Brain microvascular endothelial cell (primary cell): Measurements from ENCODE around the gene RBM15.

Experiments used
- DNase-seq: peaks from one replicate; pipeline ENCODE4 v3.0.0-alpha.2; 2020
- H3K27ac ChIP-seq: fragments of 250-450 bp; sonication (Bioruptor Pico); 2 replicates; pipeline ENCODE4 v1.5.1; 2020; ENCODE audit warnings: mild to moderate bottlenecking, moderate library complexity
- H3K27me3 ChIP-seq: fragments of 250-450 bp; sonication (Bioruptor Pico); replicated peaks from 2 replicates; pipeline ENCODE4 v1.5.1; 2020; ENCODE audit warnings: mild to moderate bottlenecking
- H3K36me3 ChIP-seq: fragments of 250-450 bp; sonication (Bioruptor Pico); replicated peaks from 2 replicates; pipeline ENCODE4 v1.5.1; 2020; ENCODE audit warnings: mild to moderate bottlenecking
- H3K4me3 ChIP-seq: 2 replicates; pipeline ENCODE4 v1.5.1; 2011; ENCODE audit warnings: low read depth, mild to moderate bottlenecking, control low read depth, low read length, moderate library complexity
- CTCF ChIP-seq: IDR thresholded peaks from 2 replicates; pipeline ENCODE4 v1.5.1; 2011; ENCODE audit warnings: low read depth, mild to moderate bottlenecking, moderate library complexity, low read length, control low read depth, inconsistent platforms; ENCODE audit errors: missing control alignments
- in situ Hi-C: cut with HindIII; loops from 2 replicates; pipeline ENCODE4 v1.10.0; 2017; ENCODE audit warnings: low sequenced_read_pairs, low pct_ligation_motif_present

Gene RBM15

GRCh38 chr1:110335265-110335664 lies 3.9 kb upstream of the RBM15 start:
- DNase-seq = no peak

GRCh38 chr1:110336300-110337039 lies 2.7 kb upstream of the RBM15 start:
- Histone ChIP-seq H3K27ac (no peak overlapping the region), H3K27me3 (no peaks in the 10 kb centered on the region), H3K36me3 (peaks cover 7% of the 10 kb centered on the region), H3K4me3 (no peak overlapping the region)
- in situ Hi-C loops = no loop called here
- no peak for DNase-seq
- TF ChIP-seq CTCF = no peak

More at GRCh38 chr1:110335265-110335664, 3.9 kb upstream of the RBM15 start:
- H3K4me3 ChIP-seq = no peak overlapping the region
- in situ Hi-C loops = no loop called here
- H3K27me3 ChIP-seq = no peaks in the 10 kb centered on the region
- H3K36me3 ChIP-seq = no peaks in the 10 kb centered on the region
- H3K27ac ChIP-seq = no peak overlapping the region
- no peak for TF ChIP-seq CTCF

GRCh38 chr1:110337704-110338308 lies 1.4 kb upstream of the RBM15 start:
- Histone ChIP-seq H3K4me3 (peak overlapping the region; percentile 98), H3K36me3 (peaks cover 13% of the 10 kb centered on the region), H3K27me3 (no peaks in the 10 kb centered on the region), H3K27ac (peak overlapping the region; percentile 97)
- no peak for TF ChIP-seq CTCF
- in situ Hi-C loops = no loop called here
- no peak for DNase-seq

- in situ Hi-C loops = no loop called here
Observed at GRCh38 chr1:110338309-110338885, 780 bp upstream of the RBM15 start.

More at GRCh38 chr1:110338309-110338885, 780 bp upstream of the RBM15 start:
- peak; percentile 56 for TF ChIP-seq CTCF
- Histone ChIP-seq H3K4me3 (peak overlapping the region; percentile 98), H3K27ac (peak overlapping the region; percentile 97), H3K27me3 (no peaks in the 10 kb centered on the region), H3K36me3 (peaks cover 13% of the 10 kb centered on the region)
- no peak for DNase-seq
